ENCODE data around the gene ERFE.

- TF ChIP-seq, protein P1, sequence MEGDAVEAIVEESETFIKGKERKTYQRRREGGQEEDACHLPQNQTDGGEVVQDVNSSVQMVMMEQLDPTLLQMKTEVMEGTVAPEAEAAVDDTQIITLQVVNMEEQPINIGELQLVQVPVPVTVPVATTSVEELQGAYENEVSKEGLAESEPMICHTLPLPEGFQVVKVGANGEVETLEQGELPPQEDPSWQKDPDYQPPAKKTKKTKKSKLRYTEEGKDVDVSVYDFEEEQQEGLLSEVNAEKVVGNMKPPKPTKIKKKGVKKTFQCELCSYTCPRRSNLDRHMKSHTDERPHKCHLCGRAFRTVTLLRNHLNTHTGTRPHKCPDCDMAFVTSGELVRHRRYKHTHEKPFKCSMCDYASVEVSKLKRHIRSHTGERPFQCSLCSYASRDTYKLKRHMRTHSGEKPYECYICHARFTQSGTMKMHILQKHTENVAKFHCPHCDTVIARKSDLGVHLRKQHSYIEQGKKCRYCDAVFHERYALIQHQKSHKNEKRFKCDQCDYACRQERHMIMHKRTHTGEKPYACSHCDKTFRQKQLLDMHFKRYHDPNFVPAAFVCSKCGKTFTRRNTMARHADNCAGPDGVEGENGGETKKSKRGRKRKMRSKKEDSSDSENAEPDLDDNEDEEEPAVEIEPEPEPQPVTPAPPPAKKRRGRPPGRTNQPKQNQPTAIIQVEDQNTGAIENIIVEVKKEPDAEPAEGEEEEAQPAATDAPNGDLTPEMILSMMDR (IDR thresholded peaks at IDR 0.05): no peak
- TF ChIP-seq POLR2A (IDR thresholded peaks at IDR 0.05): no peak
- no peak for TF ChIP-seq POLR2AphosphoS5 (IDR thresholded peaks at IDR 0.05)
These were observed 37.1 kb upstream of the ERFE start for GRCh38 chr2:238121511-238122286.
